Kidney epithelial cell (primary cell): ENCODE measurements around the gene RASSF3. TPM values are rescaled to one million over a fixed set of nuclear protein-coding genes. Genes with fewer than 3 reads are reported as not detected.

Source experiments
- DNase-seq: peaks from one replicate; pipeline ENCODE4 v3.0.0-alpha.2; 2010; ENCODE audit warnings: low read depth
- H3K27me3 ChIP-seq: 2 replicates; pipeline ENCODE4 v1.6.0; 2011; ENCODE audit warnings: low read length; ENCODE audit not compliant: control insufficient read depth, insufficient read depth
- H3K36me3 ChIP-seq: 2 replicates; pipeline ENCODE4 v1.5.1; 2011; ENCODE audit warnings: low read length; ENCODE audit not compliant: control insufficient read depth, insufficient read depth
- H3K4me3 ChIP-seq: 2 replicates; pipeline ENCODE4 v1.5.1; 2011; ENCODE audit warnings: low read depth, mild to moderate bottlenecking, control low read depth, low read length
- total RNA-seq: library from RNA; depleted of rRNA; stranded (reverse); fragments of >200 nt; gene quantifications from 2 replicates; pipeline ENCODE4 v1.2.3, GENCODE V29; 2015
- TF ChIP-seq, protein P1 (sequence below): IDR thresholded peaks from 2 replicates; pipeline ENCODE4 v1.5.1; 2011; ENCODE audit warnings: mild to moderate bottlenecking, moderate library complexity, low read length, control low read depth, inconsistent platforms; ENCODE audit not compliant: insufficient read depth, poor library complexity, severe bottlenecking

Gene RASSF3
- total RNA-seq, 1 donor from 2014 or later = 25.7 TPM

DNA sequence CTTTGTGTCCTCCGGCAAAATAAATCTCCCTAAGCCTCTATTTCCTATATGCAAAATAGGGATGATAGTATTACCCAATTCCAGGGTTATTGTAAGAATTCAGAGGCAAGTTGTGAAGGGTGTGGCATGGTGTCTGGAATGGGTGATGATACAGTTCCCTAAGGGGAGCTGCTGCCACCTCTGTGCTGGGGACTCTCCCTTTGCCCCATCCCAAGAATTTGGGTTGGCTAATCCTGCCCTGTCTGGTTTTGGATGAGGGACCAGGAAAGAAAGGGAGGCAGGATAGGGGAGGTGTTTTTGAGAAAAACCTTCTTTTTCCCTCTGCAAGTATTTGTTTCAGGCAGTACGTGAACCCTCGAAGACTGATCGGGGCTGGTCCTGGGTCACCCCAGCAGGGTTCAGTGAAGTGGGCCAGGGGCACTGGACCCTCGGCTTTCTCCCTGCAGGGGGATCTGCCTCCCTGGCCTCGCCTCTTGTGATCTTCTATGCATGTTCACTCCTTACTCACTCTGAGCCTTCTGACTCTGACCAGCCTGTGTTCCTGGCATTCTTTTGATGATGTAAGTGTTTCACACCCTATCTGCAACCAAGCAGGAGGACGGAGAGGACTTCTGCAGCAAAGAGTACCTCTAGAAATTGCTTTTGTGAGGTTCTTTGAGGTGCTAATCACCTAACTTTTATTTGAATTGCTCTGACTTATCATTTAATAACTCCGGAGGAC, 60.8 kb downstream of the RASSF3 start:
- H3K36me3 ChIP-seq = no peaks in the 10 kb centered on the region
- H3K27me3 ChIP-seq = no peaks in the 10 kb centered on the region
- TF ChIP-seq, protein P1, sequence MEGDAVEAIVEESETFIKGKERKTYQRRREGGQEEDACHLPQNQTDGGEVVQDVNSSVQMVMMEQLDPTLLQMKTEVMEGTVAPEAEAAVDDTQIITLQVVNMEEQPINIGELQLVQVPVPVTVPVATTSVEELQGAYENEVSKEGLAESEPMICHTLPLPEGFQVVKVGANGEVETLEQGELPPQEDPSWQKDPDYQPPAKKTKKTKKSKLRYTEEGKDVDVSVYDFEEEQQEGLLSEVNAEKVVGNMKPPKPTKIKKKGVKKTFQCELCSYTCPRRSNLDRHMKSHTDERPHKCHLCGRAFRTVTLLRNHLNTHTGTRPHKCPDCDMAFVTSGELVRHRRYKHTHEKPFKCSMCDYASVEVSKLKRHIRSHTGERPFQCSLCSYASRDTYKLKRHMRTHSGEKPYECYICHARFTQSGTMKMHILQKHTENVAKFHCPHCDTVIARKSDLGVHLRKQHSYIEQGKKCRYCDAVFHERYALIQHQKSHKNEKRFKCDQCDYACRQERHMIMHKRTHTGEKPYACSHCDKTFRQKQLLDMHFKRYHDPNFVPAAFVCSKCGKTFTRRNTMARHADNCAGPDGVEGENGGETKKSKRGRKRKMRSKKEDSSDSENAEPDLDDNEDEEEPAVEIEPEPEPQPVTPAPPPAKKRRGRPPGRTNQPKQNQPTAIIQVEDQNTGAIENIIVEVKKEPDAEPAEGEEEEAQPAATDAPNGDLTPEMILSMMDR = no peak
- peak; percentile 50 for DNase-seq
- no peak overlapping the region for H3K4me3 ChIP-seq

DNA sequence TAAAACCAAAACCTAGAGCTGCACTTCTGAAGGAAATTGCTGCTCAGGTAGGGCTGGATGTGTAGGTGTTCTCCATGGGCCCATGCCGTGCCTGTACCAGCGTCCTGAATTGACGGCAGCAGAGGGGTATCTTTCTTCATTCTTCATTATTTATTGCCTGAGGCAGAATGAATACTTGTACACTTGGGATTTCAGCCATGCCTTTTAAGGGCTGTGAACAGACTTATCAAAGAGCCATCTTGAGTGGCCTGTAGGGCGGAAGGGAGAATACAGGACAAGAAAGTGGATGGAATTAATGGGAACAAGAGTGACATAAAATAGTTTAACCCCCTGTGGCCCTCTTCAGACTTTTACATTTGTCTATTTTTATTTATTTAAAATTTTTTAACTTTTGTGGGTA, 61.4 kb downstream of the RASSF3 start:
- Histone ChIP-seq H3K4me3 (no peak overlapping the region), H3K27me3 (no peaks in the 10 kb centered on the region), H3K36me3 (no peaks in the 10 kb centered on the region)
- TF ChIP-seq, protein P1 = no peak
- DNase-seq = no peak

DNA sequence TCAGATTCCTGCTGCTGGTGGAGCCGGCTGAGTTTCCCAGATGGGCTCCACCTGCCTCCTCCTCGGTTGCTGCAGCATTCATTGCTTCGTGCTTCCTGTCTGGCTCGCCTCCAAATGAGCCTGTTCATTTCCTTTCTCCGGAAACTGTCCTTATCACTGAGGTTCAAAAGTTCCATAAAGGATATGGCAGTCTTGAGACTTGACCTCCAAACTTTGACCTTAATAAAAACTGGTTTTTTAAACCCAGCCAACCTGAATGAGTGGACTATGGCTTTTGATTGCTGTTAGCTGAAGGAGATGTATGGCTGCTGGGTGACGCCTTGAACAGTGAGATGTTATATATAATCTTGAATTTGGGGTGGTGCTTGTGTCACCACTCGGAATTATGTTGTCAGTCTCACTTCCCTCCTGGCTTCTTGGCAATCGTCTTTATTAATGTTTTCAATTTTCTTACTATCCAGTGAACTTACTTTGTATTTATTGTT, 62.7 kb downstream of the RASSF3 start:
- TF ChIP-seq, protein P1 = no peak
- Histone ChIP-seq H3K36me3 (no peaks in the 10 kb centered on the region), H3K27me3 (no peaks in the 10 kb centered on the region), H3K4me3 (no peak overlapping the region)
- no peak for DNase-seq

DNA sequence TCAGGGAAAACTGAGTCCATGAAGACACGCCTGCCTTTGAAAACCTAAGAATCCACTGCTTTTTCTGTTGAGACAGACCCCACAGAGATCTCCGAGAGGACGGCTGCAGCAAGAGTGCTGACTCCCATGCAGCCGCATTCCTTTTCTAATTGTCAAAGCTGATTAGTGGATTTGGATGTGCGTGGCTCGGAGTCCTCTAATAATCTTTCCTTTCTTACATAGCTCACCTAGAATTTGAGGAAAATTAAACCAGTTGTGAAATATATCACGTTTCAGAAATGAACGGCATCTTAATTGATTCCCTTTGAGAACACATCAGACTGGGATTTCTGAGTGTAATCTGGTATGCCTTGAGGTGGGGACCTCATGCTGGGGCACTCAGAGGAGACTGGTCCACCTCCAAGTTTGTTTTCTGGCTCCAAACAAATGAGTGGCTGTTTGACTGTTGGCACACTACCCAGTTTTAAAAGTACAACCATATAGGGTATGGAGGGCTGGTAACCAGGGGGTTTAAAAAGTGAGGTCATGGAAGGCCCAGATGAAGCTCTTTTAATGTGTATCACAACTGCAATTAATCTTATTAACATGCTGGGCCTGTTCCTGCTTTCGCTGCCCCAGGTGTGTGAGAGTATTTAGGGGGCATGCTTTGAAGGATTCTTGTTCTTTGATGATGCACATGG, 63.3 kb downstream of the RASSF3 start:
- no peak for DNase-seq
- Histone ChIP-seq H3K4me3 (no peak overlapping the region), H3K36me3 (no peaks in the 10 kb centered on the region), H3K27me3 (no peaks in the 10 kb centered on the region)
- TF ChIP-seq, protein P1 = no peak

DNA sequence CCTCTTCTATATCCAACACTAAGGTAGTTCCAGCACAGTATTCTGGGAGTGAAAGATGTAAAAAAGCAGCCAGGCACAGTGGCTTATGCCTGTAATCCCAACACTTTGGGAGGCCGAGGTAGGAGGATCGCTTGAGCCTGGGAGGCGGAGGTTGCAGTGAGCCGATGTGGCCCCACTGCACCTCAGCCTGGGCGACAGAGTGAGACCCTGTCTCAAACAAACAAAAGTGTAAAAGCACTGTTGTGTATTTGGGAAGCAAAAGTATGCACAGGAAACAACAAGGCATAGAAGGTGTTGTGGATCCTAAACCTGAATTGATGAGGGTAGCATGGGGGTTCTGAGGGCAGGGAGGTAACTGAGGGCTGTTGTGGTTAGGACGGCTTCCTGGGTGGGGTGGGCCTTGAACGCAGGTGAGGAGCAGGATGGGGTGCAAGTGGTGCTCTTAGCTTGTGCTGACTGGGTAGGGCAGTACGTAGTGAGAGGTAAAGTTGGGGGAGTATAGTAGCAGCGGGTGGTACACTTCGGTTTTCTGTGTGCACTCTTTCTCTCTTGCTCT, 64.2 kb downstream of the RASSF3 start:
- no peak for DNase-seq
- Histone ChIP-seq H3K36me3 (no peaks in the 10 kb centered on the region), H3K27me3 (no peaks in the 10 kb centered on the region), H3K4me3 (no peak overlapping the region)
- TF ChIP-seq, protein P1 = no peak
